Gastrocnemius medialis (tissue), 4 donors: ENCODE data around the gene DPH5. TPM values are rescaled to one million over a fixed set of nuclear protein-coding genes. Genes with fewer than 3 reads are reported as not detected.
A peak's percentile ranks its signal among the peaks of the same experiment; 100 is the strongest.

ENCODE experiments used
- ATAC-seq, 2 donors: fragments of 150-250 bp; one replicate each; pipeline ENCODE4 v1.9.1; 2016
- DNase-seq, 2 donors: peaks; one replicate each; pipeline ENCODE4 v3.0.0-alpha.2; 2019
- H3K27ac ChIP-seq, 4 donors: fragments of 200-600 bp; sonication (generic); 1 replicate in 1 of 4; 2 replicates in 3 of 4; pipeline ENCODE4 v1.5.1; 2016 to 2018; ENCODE audit warnings: mild to moderate bottlenecking in 2 of 4, moderate library complexity in 1 of 4
- H3K27me3 ChIP-seq, 3 donors: fragments of 200-600 bp; sonication (generic) in 2 of 3; 1 replicate in 1 of 3; 2 replicates in 2 of 3; pipeline versions ENCODE4 v1.5.1 to v1.6.0; 2016 to 2019; ENCODE audit warnings: mild to moderate bottlenecking in 1 of 3, moderate library complexity in 1 of 3
- H3K36me3 ChIP-seq, 2 donors: fragments of 200-600 bp; sonication (generic) in 1 of 2; one replicate each; pipeline ENCODE4 v1.5.1; 2017 to 2018
- H3K4me1 ChIP-seq, 2 donors: fragments of 200-600 bp; sonication (generic) in 1 of 2; one replicate each; pipeline ENCODE4 v1.5.1; 2016 to 2017; ENCODE audit warnings: mild to moderate bottlenecking in 2 of 2
- H3K4me3 ChIP-seq, 4 donors: fragments of 200-600 bp; sonication (generic) in 3 of 4; 1 replicate in 1 of 4; 2 replicates in 3 of 4; pipeline ENCODE4 v1.5.1; 2016 to 2019; ENCODE audit warnings: mild to moderate bottlenecking in 2 of 4
- H3K9me3 ChIP-seq, 3 donors: fragments of 200-600 bp; sonication (generic) in 2 of 3; 1 replicate in 1 of 3; 2 replicates in 2 of 3; pipeline ENCODE4 v1.5.1; 2016 to 2019
- POLR2A ChIP-seq, 2 donors: fragments of 450-650 bp; IDR thresholded peaks; one replicate each; pipeline ENCODE4 v1.6.1; 2017; ENCODE audit warnings: antibody characterized with exemption in 2 of 2, mild to moderate bottlenecking in 2 of 2, moderate library complexity in 2 of 2
- in situ Hi-C, 4 donors: fragments of 200-750 bp; cut with MboI; loops; one replicate each; pipeline versions ENCODE4 v1.15.0 to v1.8.0; 2017; ENCODE audit warnings: low sequenced_read_pairs in 4 of 4
- intact Hi-C: fragments of 100-400 bp; cut with DNase I; formaldehyde crosslinking; loops from one replicate; pipeline ENCODE4 v1.15.1; 2023; ENCODE audit warnings: low total_unique reads
- total RNA-seq, 4 donors: library from RNA; depleted of rRNA; stranded (reverse); fragments of >200 nt; gene quantifications; one replicate each; pipeline versions ENCODE4 v1.1.0 to v1.2.3, GENCODE V29; 2016
- TF ChIP-seq, protein P1 (sequence below), 5 experiments: fragments of 450-650 bp in 3 of 5; fragments of 200-600 bp in 2 of 5; sonication (generic) in 2 of 5; IDR thresholded peaks in 4 of 5; conservative IDR thresholded peaks in 1 of 5; 1 replicate in 4 of 5; 2 replicates in 1 of 5; pipeline ENCODE4 v1.5.1; 2016 to 2019; ENCODE audit warnings: antibody characterized with exemption in 5 of 5, mild to moderate bottlenecking in 3 of 5, moderate library complexity in 3 of 5

The DPH5 gene
- total RNA-seq, 4 donors from 2014 or later: 9.4 to 30.0 (median 22.2) TPM

DNA sequence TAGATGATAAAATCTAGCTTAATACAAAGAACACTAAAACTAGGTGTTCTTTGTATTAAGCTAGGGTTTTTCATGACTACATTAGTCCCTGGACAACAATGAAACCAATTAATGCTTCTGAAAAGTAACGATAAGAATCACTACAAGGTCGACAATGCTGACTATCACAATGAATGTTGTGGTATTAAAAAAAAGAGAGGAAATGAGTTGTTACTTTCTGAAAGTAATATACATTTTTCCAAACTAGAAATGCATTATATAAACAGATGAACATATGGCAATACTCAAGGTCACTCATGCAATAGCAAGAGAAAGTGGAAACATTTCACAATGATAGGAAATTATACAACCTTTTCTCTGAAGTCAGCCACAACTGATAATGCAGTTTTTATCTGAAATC is 19.0 kb downstream of the DPH5 start:
- TF ChIP-seq, protein P1, sequence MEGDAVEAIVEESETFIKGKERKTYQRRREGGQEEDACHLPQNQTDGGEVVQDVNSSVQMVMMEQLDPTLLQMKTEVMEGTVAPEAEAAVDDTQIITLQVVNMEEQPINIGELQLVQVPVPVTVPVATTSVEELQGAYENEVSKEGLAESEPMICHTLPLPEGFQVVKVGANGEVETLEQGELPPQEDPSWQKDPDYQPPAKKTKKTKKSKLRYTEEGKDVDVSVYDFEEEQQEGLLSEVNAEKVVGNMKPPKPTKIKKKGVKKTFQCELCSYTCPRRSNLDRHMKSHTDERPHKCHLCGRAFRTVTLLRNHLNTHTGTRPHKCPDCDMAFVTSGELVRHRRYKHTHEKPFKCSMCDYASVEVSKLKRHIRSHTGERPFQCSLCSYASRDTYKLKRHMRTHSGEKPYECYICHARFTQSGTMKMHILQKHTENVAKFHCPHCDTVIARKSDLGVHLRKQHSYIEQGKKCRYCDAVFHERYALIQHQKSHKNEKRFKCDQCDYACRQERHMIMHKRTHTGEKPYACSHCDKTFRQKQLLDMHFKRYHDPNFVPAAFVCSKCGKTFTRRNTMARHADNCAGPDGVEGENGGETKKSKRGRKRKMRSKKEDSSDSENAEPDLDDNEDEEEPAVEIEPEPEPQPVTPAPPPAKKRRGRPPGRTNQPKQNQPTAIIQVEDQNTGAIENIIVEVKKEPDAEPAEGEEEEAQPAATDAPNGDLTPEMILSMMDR (IDR thresholded peaks at IDR 0.05 in 4 of 5, conservative IDR thresholded peaks at IDR 0.05 in 1 of 5): no peak
- TF ChIP-seq POLR2A (IDR thresholded peaks at IDR 0.05): no peak
- Histone ChIP-seq H3K27ac (peak overlapping the region in 1 of 4 donors; percentile 9), H3K9me3 (no peaks in the 10 kb centered on the region), H3K36me3 (peaks cover 0 to 8% of the 10 kb centered on the region in 2 donors), H3K4me3 (no peak overlapping the region), H3K27me3 (no peaks in the 10 kb centered on the region), H3K4me1 (peaks cover 8 to 27% of the 10 kb centered on the region in 2 donors)
- no peak for ATAC-seq
- intact Hi-C loops: no loop called here
- in situ Hi-C loops: no loop called here
- no peak for DNase-seq

DNA sequence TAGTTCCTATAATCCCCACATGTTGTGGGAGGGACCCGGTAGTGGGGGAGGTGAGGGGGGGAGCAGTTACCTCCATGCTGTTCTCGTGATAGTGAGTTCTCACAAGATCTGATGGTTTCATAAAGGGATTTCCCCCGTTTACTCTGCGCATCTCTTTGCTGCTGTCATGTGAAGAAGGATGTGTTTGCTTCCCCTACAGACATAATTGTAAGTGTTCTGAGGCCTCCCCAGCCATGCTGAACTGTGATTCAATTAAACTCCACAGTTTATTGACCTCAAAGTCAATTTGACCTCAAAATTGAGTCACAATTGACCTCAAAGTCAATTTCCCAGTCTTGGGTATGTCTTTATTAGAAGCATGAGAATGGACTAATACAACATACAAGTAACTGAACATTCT is 19.7 kb downstream of the DPH5 start:
- Histone ChIP-seq H3K4me1 (peaks cover 8 to 27% of the 10 kb centered on the region in 2 donors), H3K9me3 (no peaks in the 10 kb centered on the region), H3K4me3 (no peak overlapping the region), H3K36me3 (peaks cover 0 to 9% of the 10 kb centered on the region in 2 donors), H3K27ac (peak overlapping the region in 1 of 4 donors; percentile 9), H3K27me3 (no peaks in the 10 kb centered on the region)
- TF ChIP-seq, protein P1 (IDR thresholded peaks at IDR 0.05 in 4 of 5, conservative IDR thresholded peaks at IDR 0.05 in 1 of 5): no peak
- no peak for TF ChIP-seq POLR2A (IDR thresholded peaks at IDR 0.05)
- ATAC-seq: no peak
- intact Hi-C loops (no loop called here), in situ Hi-C loops (no loop called here)
- DNase-seq: no peak

DNA sequence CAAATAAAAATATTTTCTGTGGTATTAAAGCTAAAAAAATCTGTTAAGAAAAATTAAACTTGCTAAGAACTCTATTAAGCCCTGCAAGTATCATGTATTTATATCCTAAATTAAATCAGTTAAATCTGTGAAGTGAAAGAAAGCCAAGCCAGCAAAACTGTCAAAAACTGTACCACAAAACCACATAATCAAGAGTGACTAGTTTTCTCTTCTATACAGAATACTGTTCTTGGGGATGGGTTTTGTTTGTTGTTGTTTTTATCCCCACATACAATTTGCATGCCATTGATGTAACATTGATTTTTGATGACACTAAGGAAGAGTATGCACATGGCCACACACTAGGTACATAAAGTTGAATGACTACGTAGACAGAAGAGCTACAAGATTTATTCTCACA is 20.4 kb downstream of the DPH5 start:
- Histone ChIP-seq H3K9me3 (no peaks in the 10 kb centered on the region), H3K4me3 (no peak overlapping the region), H3K27me3 (no peaks in the 10 kb centered on the region), H3K27ac (no peak overlapping the region), H3K4me1 (peaks cover 8 to 27% of the 10 kb centered on the region in 2 donors), H3K36me3 (peaks cover 0 to 14% of the 10 kb centered on the region in 2 donors)
- in situ Hi-C loops: no loop called here
- no peak for TF ChIP-seq POLR2A (IDR thresholded peaks at IDR 0.05)
- TF ChIP-seq, protein P1 (IDR thresholded peaks at IDR 0.05 in 4 of 5, conservative IDR thresholded peaks at IDR 0.05 in 1 of 5): no peak
- ATAC-seq (no peak), DNase-seq (no peak)
- intact Hi-C loops: no loop called here

DNA sequence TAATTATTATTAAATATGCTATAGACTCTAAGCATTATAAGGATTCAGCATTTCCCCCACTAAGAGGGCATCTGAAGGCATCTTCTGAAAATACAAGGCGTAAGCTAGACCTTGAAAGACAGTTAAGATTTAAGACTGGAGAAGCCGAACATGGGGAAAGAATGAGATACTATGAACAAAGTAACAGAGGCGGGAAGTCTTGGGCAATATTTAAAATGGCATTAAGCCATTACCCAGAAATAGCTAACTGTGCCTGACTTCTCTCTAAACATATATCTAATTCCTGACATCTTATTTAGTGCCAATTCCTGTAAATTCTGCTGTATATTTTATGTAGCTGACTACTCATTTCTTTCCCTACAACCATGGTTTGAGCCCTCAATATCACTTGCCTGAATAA is 20.9 kb downstream of the DPH5 start:
- Histone ChIP-seq H3K36me3 (peaks cover 0 to 15% of the 10 kb centered on the region in 2 donors), H3K4me1 (peaks cover 8 to 27% of the 10 kb centered on the region in 2 donors), H3K27ac (peak overlapping the region in 3 of 4 donors; percentile 3 to 21 (median 5)), H3K4me3 (no peak overlapping the region), H3K9me3 (no peaks in the 10 kb centered on the region), H3K27me3 (no peaks in the 10 kb centered on the region)
- intact Hi-C loops: no loop called here
- DNase-seq (no peak), ATAC-seq (peak; percentile 53 to 74)
- TF ChIP-seq, protein P1 (IDR thresholded peaks at IDR 0.05 in 4 of 5, conservative IDR thresholded peaks at IDR 0.05 in 1 of 5): no peak
- no peak for TF ChIP-seq POLR2A (IDR thresholded peaks at IDR 0.05)
- in situ Hi-C loops: no loop called here

DNA sequence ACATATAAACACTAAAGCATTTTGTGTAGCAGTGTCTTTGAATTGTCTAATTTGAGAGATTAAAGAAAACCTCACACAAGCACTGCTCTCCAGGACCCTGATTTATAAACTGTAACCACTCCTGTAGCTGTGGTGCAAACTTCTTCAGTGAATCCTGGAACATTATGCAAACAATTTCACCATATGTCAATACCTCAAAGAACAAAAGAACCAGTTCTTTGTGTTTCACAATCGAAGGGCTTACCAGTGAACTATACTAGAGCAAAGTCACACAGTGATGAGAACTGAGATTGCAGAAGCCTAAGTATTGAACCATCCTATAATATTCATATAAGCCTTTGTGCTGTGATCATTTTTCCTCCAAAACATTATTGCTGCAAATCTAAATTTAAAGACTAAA is 21.5 kb downstream of the DPH5 start:
- H3K4me1 ChIP-seq: peaks cover 8 to 27% of the 10 kb centered on the region in 2 donors
- H3K36me3 ChIP-seq: peaks cover 0 to 16% of the 10 kb centered on the region in 2 donors
- intact Hi-C loops: no loop called here
- H3K4me3 ChIP-seq: no peak overlapping the region
- DNase-seq (no peak), ATAC-seq (peak; percentile 24 to 75)
- peak overlapping the region in 2 of 4 donors; percentile 3 to 21 for H3K27ac ChIP-seq
- H3K9me3 ChIP-seq: no peaks in the 10 kb centered on the region
- H3K27me3 ChIP-seq: no peaks in the 10 kb centered on the region
- no peak for TF ChIP-seq POLR2A (IDR thresholded peaks at IDR 0.05)
- TF ChIP-seq, protein P1 (IDR thresholded peaks at IDR 0.05 in 4 of 5, conservative IDR thresholded peaks at IDR 0.05 in 1 of 5): no peak
- in situ Hi-C loops: no loop called here
